ENCODE results near the gene LRRC36.

DNA sequence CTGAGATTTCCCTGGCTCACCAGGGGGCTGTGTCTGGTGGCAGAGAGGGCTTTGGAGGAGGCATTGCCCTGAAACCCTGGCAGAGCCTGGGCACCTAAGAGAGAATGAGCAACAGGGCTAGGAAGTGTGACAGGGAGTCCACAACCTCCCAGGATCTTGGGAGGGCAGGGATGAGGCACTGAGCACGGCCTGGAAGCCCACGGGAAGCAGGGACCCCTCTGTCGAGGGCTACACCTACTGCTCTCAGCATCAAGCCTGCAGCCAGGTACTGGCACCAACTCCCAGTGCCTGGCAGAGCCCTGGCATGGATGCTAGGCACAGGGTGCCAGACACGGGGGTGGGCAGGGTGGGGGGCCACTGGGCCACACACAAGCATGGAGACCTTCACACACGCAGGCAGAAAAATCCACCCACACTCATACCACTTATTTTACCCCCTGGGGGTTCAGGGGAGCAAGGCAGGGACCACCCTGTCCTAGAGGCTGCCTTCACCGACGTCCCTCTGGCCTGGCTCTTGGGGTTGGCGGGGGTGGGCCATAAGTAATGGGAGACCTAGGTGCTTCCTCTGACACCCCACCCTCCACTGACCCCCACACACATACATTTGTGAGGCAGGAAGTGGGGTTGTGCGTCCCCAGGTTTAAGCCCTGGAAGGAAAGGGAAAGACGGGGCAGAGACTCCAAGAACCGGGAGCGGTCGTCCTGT is 103.3 kb downstream of the LRRC36 start:
- TF ChIP-seq, protein P1, sequence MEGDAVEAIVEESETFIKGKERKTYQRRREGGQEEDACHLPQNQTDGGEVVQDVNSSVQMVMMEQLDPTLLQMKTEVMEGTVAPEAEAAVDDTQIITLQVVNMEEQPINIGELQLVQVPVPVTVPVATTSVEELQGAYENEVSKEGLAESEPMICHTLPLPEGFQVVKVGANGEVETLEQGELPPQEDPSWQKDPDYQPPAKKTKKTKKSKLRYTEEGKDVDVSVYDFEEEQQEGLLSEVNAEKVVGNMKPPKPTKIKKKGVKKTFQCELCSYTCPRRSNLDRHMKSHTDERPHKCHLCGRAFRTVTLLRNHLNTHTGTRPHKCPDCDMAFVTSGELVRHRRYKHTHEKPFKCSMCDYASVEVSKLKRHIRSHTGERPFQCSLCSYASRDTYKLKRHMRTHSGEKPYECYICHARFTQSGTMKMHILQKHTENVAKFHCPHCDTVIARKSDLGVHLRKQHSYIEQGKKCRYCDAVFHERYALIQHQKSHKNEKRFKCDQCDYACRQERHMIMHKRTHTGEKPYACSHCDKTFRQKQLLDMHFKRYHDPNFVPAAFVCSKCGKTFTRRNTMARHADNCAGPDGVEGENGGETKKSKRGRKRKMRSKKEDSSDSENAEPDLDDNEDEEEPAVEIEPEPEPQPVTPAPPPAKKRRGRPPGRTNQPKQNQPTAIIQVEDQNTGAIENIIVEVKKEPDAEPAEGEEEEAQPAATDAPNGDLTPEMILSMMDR (IDR thresholded peaks at IDR 0.05): no peak
- TF ChIP-seq EP300 (IDR thresholded peaks at IDR 0.05) (no peak), POLR2A (IDR thresholded peaks at IDR 0.05) (no peak)
